Effector memory CD8-positive, alpha-beta T cell (primary cell): ENCODE results near the gene FHDC1.

Experiments
- ATAC-seq: fragments of 150-1000 bp; cut with Tn5 transposase; replicated peaks from 2 replicates; pipeline ENCODE4 v1.10.0; 2021; ENCODE audit warnings: mild to moderate bottlenecking, moderate library complexity
- DNase-seq, 3 experiments: peaks; one replicate each; pipeline ENCODE4 v3.0.0; 2021
- H3K27ac Mint-ChIP-seq, 2 donors: one replicate each; pipeline ENCODE4 v1.8.0; 2022; ENCODE audit warnings: mild to moderate bottlenecking in 2 of 2, mixed read lengths in 2 of 2, moderate library complexity in 2 of 2
- H3K27me3 Mint-ChIP-seq, 2 donors: one replicate each; pipeline ENCODE4 v1.8.0; 2022; ENCODE audit warnings: mixed read lengths in 2 of 2
- H3K36me3 Mint-ChIP-seq: one replicate; pipeline ENCODE4 v1.8.0; 2022; ENCODE audit warnings: mild to moderate bottlenecking, moderate library complexity, mixed read lengths; ENCODE audit not compliant: insufficient read depth
- H3K4me1 Mint-ChIP-seq, 2 donors: one replicate each; pipeline ENCODE4 v1.8.0; 2022; ENCODE audit warnings: low read depth in 2 of 2, mixed read lengths in 2 of 2
- H3K4me3 Mint-ChIP-seq, 2 donors: one replicate each; pipeline ENCODE4 v1.8.0; 2022; ENCODE audit warnings: mild to moderate bottlenecking in 2 of 2, mixed read lengths in 2 of 2, moderate library complexity in 2 of 2
- H3K9me3 Mint-ChIP-seq, 2 donors: one replicate each; pipeline ENCODE4 v1.8.0; 2022; ENCODE audit warnings: mixed read lengths in 2 of 2

FHDC1 gene

DNA sequence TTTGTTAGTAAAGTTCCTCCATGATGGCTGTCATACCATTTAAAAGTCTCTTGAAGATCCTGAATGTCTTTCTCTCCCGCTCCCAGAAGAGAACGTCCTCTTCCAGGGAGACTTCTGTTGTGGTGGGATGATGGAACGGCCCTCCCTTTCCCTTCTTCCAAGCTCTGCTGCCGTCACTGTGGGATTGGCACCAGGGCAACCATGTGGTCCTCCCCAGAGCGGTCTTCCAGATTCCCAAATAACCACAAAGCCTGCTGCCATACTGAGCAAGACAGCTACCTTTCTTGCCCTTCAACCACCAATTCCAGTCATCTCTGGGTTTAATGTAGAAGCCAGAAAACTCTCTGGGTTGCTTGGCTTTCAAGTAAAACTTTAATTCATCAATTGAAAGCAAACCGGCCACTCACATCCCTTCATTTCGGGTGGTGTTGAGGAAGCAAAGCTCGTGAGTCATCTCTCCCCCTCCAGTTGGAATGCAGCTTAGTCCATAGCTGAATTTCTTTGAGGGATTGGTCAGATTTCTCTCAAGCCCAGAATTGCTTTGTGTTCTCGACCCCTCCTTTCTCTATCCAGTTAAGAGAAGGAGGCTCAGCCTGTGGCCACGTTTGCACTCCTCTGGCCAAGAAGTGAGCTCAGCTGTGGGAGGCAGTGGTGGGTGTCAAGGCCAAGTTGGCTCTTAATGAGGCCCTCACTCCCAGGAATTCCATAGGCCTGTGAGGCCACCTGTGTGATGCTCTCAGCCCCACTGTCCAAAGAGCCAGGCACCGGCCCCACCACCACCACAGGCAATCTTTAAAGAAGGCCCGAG lies 36.9 kb downstream of the FHDC1 start:
- Mint-ChIP-seq H3K36me3 (no peaks in the 10 kb centered on the region), H3K27ac (no peak overlapping the region), H3K9me3 (no peaks in the 10 kb centered on the region), H3K27me3 (no peaks in the 10 kb centered on the region), H3K4me1 (no peaks in the 10 kb centered on the region), H3K4me3 (no peak overlapping the region)
- DNase-seq (no peak), ATAC-seq (no peak)

DNA sequence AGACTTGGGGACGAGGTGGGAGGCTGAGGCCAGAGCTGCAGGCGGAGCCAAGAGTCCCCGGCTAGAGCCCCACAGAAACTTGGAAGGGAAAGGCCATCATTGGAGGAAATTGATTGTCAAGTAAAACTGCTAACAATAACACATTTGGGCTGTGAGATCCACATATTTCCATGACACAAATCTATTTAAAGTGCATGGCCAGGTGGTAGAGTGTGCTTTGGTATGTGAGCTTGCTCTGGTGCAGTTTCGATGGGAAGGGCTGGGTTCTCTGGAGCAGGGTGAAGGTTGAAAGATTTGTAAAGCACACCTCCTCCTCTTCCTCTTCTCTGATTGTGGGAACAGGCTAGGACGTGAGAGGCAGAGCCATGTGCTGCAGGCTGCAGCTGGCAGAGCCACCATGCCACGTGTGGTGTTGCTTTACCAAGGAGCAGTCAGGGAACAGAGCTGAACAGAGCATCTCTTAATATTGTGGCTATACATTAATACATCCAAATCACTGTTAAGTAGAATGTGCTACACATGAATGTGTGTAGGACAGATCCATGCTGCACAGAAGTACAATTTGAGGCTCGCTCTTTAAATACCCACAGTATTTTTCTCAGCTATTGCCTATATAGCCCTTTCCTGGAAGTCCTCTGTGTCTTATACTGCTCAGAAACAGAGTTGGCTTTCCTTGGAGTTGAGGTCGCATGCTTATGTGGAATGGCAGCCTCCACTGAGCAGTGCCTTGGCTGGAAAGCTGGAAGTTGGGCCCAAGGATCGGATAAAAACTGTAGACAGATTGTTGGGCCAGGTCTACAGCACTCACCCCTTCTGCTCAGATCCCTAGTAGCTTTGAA lies 37.7 kb downstream of the FHDC1 start:
- Mint-ChIP-seq H3K36me3 (no peaks in the 10 kb centered on the region), H3K4me1 (no peaks in the 10 kb centered on the region), H3K27me3 (no peaks in the 10 kb centered on the region), H3K27ac (no peak overlapping the region), H3K9me3 (no peaks in the 10 kb centered on the region), H3K4me3 (no peak overlapping the region)
- ATAC-seq (no peak), DNase-seq (no peak)

DNA sequence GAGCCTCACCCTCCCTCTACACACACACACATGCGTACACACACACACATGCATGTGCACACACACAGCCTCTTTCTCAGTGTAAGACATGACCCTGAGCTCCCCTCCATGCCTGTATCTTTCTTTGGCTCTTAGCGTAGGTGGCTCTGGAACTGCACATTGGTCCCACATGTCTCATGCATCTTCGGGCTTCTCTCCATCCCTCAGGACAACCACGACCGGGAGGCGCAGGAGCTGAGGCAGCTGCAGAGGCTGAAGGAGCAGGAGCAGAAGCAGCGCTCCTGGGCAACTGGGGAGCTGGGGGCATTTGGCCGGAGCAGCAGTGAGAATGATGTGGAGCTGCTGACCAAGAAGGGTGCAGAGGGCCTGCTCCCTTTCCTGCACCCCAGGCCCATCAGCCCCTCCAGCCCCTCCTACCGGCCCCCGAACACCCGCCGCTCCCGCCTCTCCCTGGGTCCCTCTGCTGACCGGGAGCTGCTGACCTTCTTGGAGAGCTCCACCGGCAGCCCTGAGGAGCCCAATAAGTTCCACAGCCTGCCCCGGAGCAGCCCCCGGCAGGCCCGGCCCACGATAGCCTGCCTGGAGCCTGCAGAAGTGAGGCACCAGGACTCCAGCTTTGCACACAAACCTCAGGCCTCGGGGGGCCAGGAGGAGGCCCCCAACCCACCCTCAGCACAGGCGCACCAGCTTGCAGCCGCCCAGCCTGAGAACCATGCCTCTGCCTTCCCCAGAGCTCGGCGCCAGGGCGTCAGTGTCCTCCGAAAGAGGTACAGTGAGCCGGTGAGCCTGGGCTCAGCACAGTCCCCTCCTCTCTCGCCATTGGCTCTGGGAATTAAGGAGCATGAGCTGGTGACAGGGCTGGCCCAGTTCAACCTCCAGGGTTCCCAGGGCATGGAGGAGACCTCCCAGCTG lies 38.6 kb downstream of the FHDC1 start:
- Mint-ChIP-seq H3K27me3 (no peaks in the 10 kb centered on the region), H3K9me3 (no peaks in the 10 kb centered on the region), H3K36me3 (no peaks in the 10 kb centered on the region), H3K4me1 (no peaks in the 10 kb centered on the region), H3K4me3 (no peak overlapping the region), H3K27ac (no peak overlapping the region)
- no peak for ATAC-seq
- no peak for DNase-seq

- H3K4me1 Mint-ChIP-seq = no peaks in the 10 kb centered on the region
These were observed 39.5 kb downstream of the FHDC1 start for GRCh38 chr4:152975380-152976211.

GRCh38 chr4:152976212-152976761 lies 40.2 kb downstream of the FHDC1 start:
- DNase-seq (no peak), ATAC-seq (no peak)
- H3K36me3 Mint-ChIP-seq = no peaks in the 10 kb centered on the region
- no peaks in the 10 kb centered on the region for H3K9me3 Mint-ChIP-seq
- H3K27me3 Mint-ChIP-seq = peaks cover 10% of the 10 kb centered on the region in 2 donors
- H3K4me3 Mint-ChIP-seq = no peak overlapping the region
- H3K4me1 Mint-ChIP-seq = no peaks in the 10 kb centered on the region
- no peak overlapping the region for H3K27ac Mint-ChIP-seq

More at GRCh38 chr4:152975380-152976211, 39.5 kb downstream of the FHDC1 start:
- DNase-seq (no peak), ATAC-seq (no peak)
- Mint-ChIP-seq H3K4me3 (no peak overlapping the region), H3K9me3 (no peaks in the 10 kb centered on the region), H3K27ac (no peak overlapping the region), H3K27me3 (peaks cover 3% of the 10 kb centered on the region in 2 donors), H3K36me3 (no peaks in the 10 kb centered on the region)

DNA sequence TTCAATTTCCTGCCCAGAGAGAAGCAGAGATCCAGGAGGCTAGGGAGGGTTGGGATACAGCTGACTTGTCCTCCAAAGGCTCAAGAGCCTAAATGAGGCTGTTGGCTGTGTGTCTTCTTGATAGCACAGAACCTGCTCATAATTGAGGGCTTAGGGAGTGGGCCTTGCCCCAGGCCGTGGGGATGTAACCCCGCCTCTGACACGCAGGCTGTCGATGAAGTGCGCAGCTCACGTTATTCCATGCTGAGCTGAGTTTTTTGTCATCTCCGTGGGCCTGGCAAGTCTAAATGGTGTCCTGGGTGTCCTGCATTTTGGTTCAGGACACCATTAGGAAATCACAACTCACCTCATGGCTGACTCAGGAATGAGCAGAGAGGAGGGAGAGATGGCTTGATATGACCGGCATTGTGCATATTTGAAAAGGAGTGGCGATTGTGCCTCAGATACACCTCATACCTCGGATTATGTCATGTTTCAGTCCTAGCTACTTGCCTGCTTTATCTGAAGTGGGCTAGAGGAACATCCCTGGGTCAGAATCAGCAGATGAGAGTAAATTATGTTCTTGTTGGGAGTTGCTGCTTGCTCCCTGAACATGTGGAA lies 43.7 kb downstream of the FHDC1 start:
- Mint-ChIP-seq H3K4me3 (no peak overlapping the region), H3K27me3 (peaks cover 11 to 33% of the 10 kb centered on the region in 2 donors), H3K27ac (no peak overlapping the region), H3K36me3 (no peaks in the 10 kb centered on the region), H3K9me3 (no peaks in the 10 kb centered on the region), H3K4me1 (no peaks in the 10 kb centered on the region)
- DNase-seq = no peak
- no peak for ATAC-seq

DNA sequence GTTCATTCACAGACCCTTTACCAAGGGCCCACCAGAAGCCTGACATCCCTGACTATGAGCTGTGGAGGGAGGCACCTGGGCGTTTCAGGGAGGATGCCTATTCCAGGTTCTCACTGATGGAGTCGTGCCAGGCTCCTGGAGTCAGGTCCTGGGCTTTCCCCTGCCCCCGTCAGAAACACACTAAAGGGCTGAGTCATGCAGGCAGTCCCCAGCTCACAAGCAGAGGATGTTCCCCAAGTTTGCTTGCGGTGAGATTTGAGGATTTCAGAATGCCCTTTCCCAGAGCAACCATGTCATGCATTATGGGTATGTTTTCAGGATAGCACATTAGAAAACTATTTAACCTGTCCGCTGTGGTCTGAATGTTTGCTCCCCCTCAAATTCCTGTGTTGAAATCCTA lies 45.2 kb downstream of the FHDC1 start:
- peaks cover 11 to 40% of the 10 kb centered on the region in 2 donors for H3K27me3 Mint-ChIP-seq
- DNase-seq (no peak), ATAC-seq (no peak)
- H3K4me1 Mint-ChIP-seq = no peaks in the 10 kb centered on the region
- H3K4me3 Mint-ChIP-seq = no peak overlapping the region
- no peaks in the 10 kb centered on the region for H3K9me3 Mint-ChIP-seq
- H3K27ac Mint-ChIP-seq = peak overlapping the region in 1 of 2 donors; percentile 44
- H3K36me3 Mint-ChIP-seq = no peaks in the 10 kb centered on the region

DNA sequence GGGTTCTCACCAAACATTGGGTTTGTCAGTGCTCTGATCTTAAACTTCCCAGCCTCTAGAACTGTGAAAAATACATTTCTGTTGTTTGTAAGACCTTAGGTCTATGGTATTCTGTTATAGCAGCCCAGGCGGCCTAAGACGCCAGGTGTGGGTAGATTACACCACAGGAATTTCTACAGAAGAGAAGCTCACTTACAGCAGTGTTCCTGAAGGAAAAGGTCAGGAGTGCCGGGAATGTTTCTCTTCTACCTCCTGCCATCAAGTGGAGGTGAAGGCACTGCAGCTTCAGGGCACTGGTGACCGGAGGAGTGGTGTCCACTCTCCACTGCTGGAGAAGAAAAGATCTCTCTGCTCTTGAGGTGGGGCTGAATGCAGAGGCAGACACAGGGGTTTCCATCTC lies 45.7 kb downstream of the FHDC1 start:
- Mint-ChIP-seq H3K36me3 (no peaks in the 10 kb centered on the region), H3K9me3 (no peaks in the 10 kb centered on the region), H3K27me3 (peaks cover 11 to 40% of the 10 kb centered on the region in 2 donors), H3K4me1 (no peaks in the 10 kb centered on the region), H3K27ac (no peak overlapping the region), H3K4me3 (no peak overlapping the region)
- DNase-seq (no peak), ATAC-seq (no peak)

DNA sequence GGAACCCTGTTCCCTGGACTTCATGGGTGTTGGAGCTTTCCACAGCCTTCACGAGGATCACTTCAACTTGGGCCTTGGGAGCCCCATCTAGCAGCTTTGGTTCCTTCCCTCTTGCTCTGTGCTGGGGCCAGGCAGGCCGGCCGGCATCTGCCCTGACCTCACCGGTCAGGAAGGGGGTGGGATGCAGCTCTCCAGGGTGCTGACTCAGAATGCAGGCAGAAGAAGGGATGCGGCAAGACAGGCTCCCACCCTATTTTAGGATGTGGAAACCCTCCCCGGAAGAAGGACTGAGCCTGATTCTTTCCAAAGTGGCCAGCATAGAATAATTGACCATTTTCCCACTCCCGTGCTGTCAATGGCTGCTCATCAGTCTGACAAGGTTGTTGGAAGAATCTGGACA lies 47.1 kb downstream of the FHDC1 start:
- DNase-seq (no peak), ATAC-seq (no peak)
- Mint-ChIP-seq H3K4me1 (no peaks in the 10 kb centered on the region), H3K9me3 (no peaks in the 10 kb centered on the region), H3K36me3 (no peaks in the 10 kb centered on the region), H3K27ac (no peak overlapping the region), H3K4me3 (no peak overlapping the region), H3K27me3 (peaks cover 11 to 42% of the 10 kb centered on the region in 2 donors)

- no peaks in the 10 kb centered on the region for H3K4me1 Mint-ChIP-seq
- H3K36me3 Mint-ChIP-seq = no peaks in the 10 kb centered on the region
- DNase-seq (no peak), ATAC-seq (no peak)
- no peak overlapping the region for H3K27ac Mint-ChIP-seq
- H3K4me3 Mint-ChIP-seq = no peak overlapping the region
- H3K27me3 Mint-ChIP-seq = peaks cover 11 to 49% of the 10 kb centered on the region in 2 donors
- H3K9me3 Mint-ChIP-seq = no peaks in the 10 kb centered on the region
These were observed 47.8 kb downstream of the FHDC1 start for GRCh38 chr4:152983774-152984411.

DNA sequence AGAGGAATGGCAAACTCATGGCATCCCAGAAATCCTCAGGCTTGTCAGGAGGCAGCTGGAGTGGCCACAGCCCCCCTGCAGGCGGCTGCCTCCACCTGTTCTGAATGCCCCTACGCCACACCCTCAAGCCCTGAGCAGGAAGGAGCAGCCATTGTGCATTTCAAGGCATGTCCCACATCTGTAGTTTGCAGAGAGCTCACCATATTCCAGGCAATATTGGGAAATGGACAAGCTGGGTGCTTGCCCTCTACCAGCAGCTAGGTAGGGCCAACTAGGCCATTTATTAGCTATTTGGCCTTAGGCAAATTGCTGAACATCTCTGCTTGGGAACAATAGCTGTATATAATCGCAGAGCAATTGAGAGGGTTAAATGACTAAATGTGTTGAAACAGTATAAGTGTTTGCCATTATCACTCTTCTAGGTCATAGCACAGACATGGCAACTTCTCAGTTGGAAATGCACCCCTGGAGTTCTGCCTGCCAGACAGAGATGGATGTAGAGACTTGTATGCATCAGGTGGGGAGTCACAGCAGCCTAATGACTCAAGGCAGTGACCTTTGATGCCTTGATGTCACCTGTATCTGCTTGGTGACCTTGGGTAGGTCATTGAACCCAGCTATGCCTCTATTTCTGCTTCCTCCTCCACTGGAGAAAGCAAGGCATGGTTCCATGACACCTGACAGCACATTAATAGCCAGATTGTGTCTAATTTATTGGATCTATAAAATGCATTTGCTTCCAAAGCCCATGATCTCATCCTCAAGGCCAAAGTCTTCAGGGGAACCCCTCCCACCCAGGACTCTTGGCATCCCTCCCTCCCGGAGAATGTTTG lies 52.8 kb downstream of the FHDC1 start:
- no peak for DNase-seq
- H3K27ac Mint-ChIP-seq = no peak overlapping the region
- H3K4me3 Mint-ChIP-seq = no peak overlapping the region
- H3K36me3 Mint-ChIP-seq = no peaks in the 10 kb centered on the region
- H3K27me3 Mint-ChIP-seq = peaks cover 0 to 33% of the 10 kb centered on the region in 2 donors
- H3K4me1 Mint-ChIP-seq = no peaks in the 10 kb centered on the region
- ATAC-seq = no peak
- no peaks in the 10 kb centered on the region for H3K9me3 Mint-ChIP-seq
